Gastroesophageal sphincter (tissue), 3 donors: ENCODE data around the gene PRDM15.

Experiments used
- CTCF ChIP-seq, 4 experiments: fragments of 200-600 bp in 2 of 4; fragments of 450-650 bp in 2 of 4; sonication (generic) in 1 of 4; IDR thresholded peaks; one replicate each; pipeline ENCODE4 v1.5.1; 2017 to 2019; ENCODE audit warnings: antibody characterized with exemption in 4 of 4, mild to moderate bottlenecking in 2 of 4, moderate library complexity in 2 of 4
- POLR2AphosphoS5 ChIP-seq: sonication (generic); formaldehyde crosslinking; IDR thresholded peaks from one replicate; pipeline ENCODE4 v1.6.1; 2017; ENCODE audit warnings: antibody characterized with exemption

GRCh38 chr21:41848958-41849580 is 30.1 kb downstream of the PRDM15 start:
- no peak for TF ChIP-seq CTCF (IDR thresholded peaks at IDR 0.05)
- TF ChIP-seq POLR2AphosphoS5, result no peak
